Activated CD4-positive, alpha-beta memory T cell treated with anti-CD3 and anti-CD28 coated beads for 36 hours (primary cell): ENCODE results near the gene NPIPB5. TPM values are rescaled to one million over a fixed set of nuclear protein-coding genes. Genes with fewer than 3 reads are reported as not detected.
"Not testable (repeated sequence)": the region's sequence is repeated elsewhere in the genome, so short reads cannot be mapped to it uniquely, and the experiment has no call there.

Source experiments
- CTCF ChIA-PET: fragments of 350-600 bp; sonication (Branson Sonifier 250); formaldehyde crosslinking; loops from one replicate; lab custom pipeline; 2021; ENCODE audit warnings: antibody characterized with exemption, inconsistent platforms; lab: Charles Lee
- POLR2A ChIA-PET: fragments of 350-600 bp; sonication (Branson Sonifier 250); formaldehyde crosslinking; loops from one replicate; lab custom pipeline; 2021; ENCODE audit warnings: antibody characterized with exemption; lab: Charles Lee
- DNase-seq: peaks from one replicate; pipeline ENCODE4 v3.0.0-alpha.2; 2020
- H3K27ac Mint-ChIP-seq: one replicate; pipeline ENCODE4 v1.8.0; 2021; ENCODE audit warnings: mixed read lengths
- H3K27me3 Mint-ChIP-seq: one replicate; pipeline ENCODE4 v1.8.0; 2021; ENCODE audit warnings: mixed read lengths
- H3K36me3 Mint-ChIP-seq: one replicate; pipeline ENCODE4 v1.8.0; 2021; ENCODE audit warnings: mixed read lengths
- H3K4me1 Mint-ChIP-seq: one replicate; pipeline ENCODE4 v1.8.0; 2021; ENCODE audit warnings: low read depth, mixed read lengths
- H3K4me3 Mint-ChIP-seq: one replicate; pipeline ENCODE4 v1.8.0; 2021; ENCODE audit warnings: mild to moderate bottlenecking, mixed read lengths
- H3K9me3 Mint-ChIP-seq: one replicate; pipeline ENCODE4 v1.8.0; 2021; ENCODE audit warnings: mixed read lengths
- intact Hi-C: fragments of 100-400 bp; cut with micrococcal nuclease; formaldehyde crosslinking; loops from one replicate; pipeline ENCODE4 v1.15.1; 2023
- total RNA-seq, 2 experiments: library from RNA; stranded (reverse); gene quantifications; one replicate each; pipeline ENCODE4 v1.2.3, GENCODE V29; 2021

The NPIPB5 gene
- total RNA-seq: 100 to 1,000 TPM; 122 to 132 TPM

- intact Hi-C loops, H3K36me3 Mint-ChIP-seq, H3K27me3 Mint-ChIP-seq, POLR2A ChIA-PET, H3K27ac Mint-ChIP-seq, H3K9me3 Mint-ChIP-seq, H3K4me3 Mint-ChIP-seq, DNase-seq, CTCF ChIA-PET, H3K4me1 Mint-ChIP-seq: not testable (repeated sequence)
Measured at GRCh38 chr16:22510591-22510990, at the start of gene NPIPB5. TSS of gene NPIPB5 (plus strand) at chr16:22510891. CDS start at chr16:22513802, 2,911 bp downstream.

GRCh38 chr16:22468846-22469245 lies 41.8 kb upstream of the NPIPB5 start:
- H3K36me3 Mint-ChIP-seq, H3K27me3 Mint-ChIP-seq, H3K27ac Mint-ChIP-seq, CTCF ChIA-PET, intact Hi-C loops, H3K4me3 Mint-ChIP-seq, H3K9me3 Mint-ChIP-seq, DNase-seq, POLR2A ChIA-PET, H3K4me1 Mint-ChIP-seq: not testable (repeated sequence)

- H3K27me3 Mint-ChIP-seq, H3K9me3 Mint-ChIP-seq, POLR2A ChIA-PET, intact Hi-C loops, H3K36me3 Mint-ChIP-seq, H3K4me1 Mint-ChIP-seq, H3K4me3 Mint-ChIP-seq, CTCF ChIA-PET, DNase-seq, H3K27ac Mint-ChIP-seq: not testable (repeated sequence)
Measured at GRCh38 chr16:22537996-22538395, 27.3 kb downstream of the NPIPB5 start.

GRCh38 chr16:22544809-22545208 lies 34.1 kb downstream of the NPIPB5 start:
- H3K4me3 Mint-ChIP-seq, POLR2A ChIA-PET, H3K4me1 Mint-ChIP-seq, H3K9me3 Mint-ChIP-seq, H3K36me3 Mint-ChIP-seq, DNase-seq, H3K27ac Mint-ChIP-seq, H3K27me3 Mint-ChIP-seq, CTCF ChIA-PET, intact Hi-C loops: not testable (repeated sequence)

- H3K9me3 Mint-ChIP-seq, H3K4me3 Mint-ChIP-seq, intact Hi-C loops, H3K27me3 Mint-ChIP-seq, H3K4me1 Mint-ChIP-seq, DNase-seq, POLR2A ChIA-PET, H3K36me3 Mint-ChIP-seq, H3K27ac Mint-ChIP-seq, CTCF ChIA-PET: not testable (repeated sequence)
Measured at GRCh38 chr16:22546630-22547029, 35.9 kb downstream of the NPIPB5 start.

- not testable (repeated sequence) for DNase-seq
Measured at GRCh38 chr16:22547170-22547765, 36.6 kb downstream of the NPIPB5 start.

GRCh38 chr16:22549853-22550252 lies 39.2 kb downstream of the NPIPB5 start:
- POLR2A ChIA-PET: not testable (repeated sequence)

More at GRCh38 chr16:22547170-22547765, 36.6 kb downstream of the NPIPB5 start:
- H3K4me3 Mint-ChIP-seq, H3K36me3 Mint-ChIP-seq, H3K4me1 Mint-ChIP-seq, CTCF ChIA-PET, H3K9me3 Mint-ChIP-seq, POLR2A ChIA-PET, H3K27me3 Mint-ChIP-seq, intact Hi-C loops, H3K27ac Mint-ChIP-seq: not testable (repeated sequence)

GRCh38 chr16:22551143-22551542 lies 40.5 kb downstream of the NPIPB5 start:
- H3K4me3 Mint-ChIP-seq, H3K36me3 Mint-ChIP-seq, H3K27ac Mint-ChIP-seq, POLR2A ChIA-PET, CTCF ChIA-PET, H3K27me3 Mint-ChIP-seq, H3K9me3 Mint-ChIP-seq, DNase-seq, H3K4me1 Mint-ChIP-seq, intact Hi-C loops: not testable (repeated sequence)

More at GRCh38 chr16:22549853-22550252, 39.2 kb downstream of the NPIPB5 start:
- intact Hi-C loops, H3K9me3 Mint-ChIP-seq, H3K4me1 Mint-ChIP-seq, H3K27ac Mint-ChIP-seq, H3K36me3 Mint-ChIP-seq, DNase-seq, CTCF ChIA-PET, H3K4me3 Mint-ChIP-seq, H3K27me3 Mint-ChIP-seq: not testable (repeated sequence)

GRCh38 chr16:22551651-22552050 lies 41.0 kb downstream of the NPIPB5 start:
- H3K4me1 Mint-ChIP-seq, intact Hi-C loops, H3K27ac Mint-ChIP-seq, CTCF ChIA-PET, POLR2A ChIA-PET, H3K27me3 Mint-ChIP-seq, H3K36me3 Mint-ChIP-seq, H3K4me3 Mint-ChIP-seq, H3K9me3 Mint-ChIP-seq, DNase-seq: not testable (repeated sequence)

GRCh38 chr16:22556759-22557158 lies 46.1 kb downstream of the NPIPB5 start:
- H3K36me3 Mint-ChIP-seq, H3K27ac Mint-ChIP-seq, CTCF ChIA-PET, H3K4me3 Mint-ChIP-seq, intact Hi-C loops, H3K9me3 Mint-ChIP-seq, H3K27me3 Mint-ChIP-seq, H3K4me1 Mint-ChIP-seq, POLR2A ChIA-PET, DNase-seq: not testable (repeated sequence)

Other genes with a start within 250 kb of the NPIPB5 start
- 10 to 100 TPM; 75.0 to 80.3 TPM for gene POLR3E, start 213.5 kb upstream of the NPIPB5 start, total RNA-seq
- 10 to 100 TPM; 44.0 to 44.4 TPM for gene CDR2, start 136.3 kb upstream of the NPIPB5 start, total RNA-seq